GM18505 (cell line): Measurements from ENCODE around the gene SPRYD3.
A peak's percentile ranks its signal among the peaks of the same experiment; 100 is the strongest.
"Not testable (repeated sequence)": the region's sequence is repeated elsewhere in the genome, so short reads cannot be mapped to it uniquely, and the experiment has no call there.

Experiments
- ATAC-seq: cut with Tn5 transposase; IDR thresholded peaks from one replicate; pipeline ENCODE4 v1.9.1; 2021; ENCODE audit not compliant: unreplicated experiment
- POLR2A ChIP-seq: IDR thresholded peaks from 4 replicates; pipeline ENCODE4 v1.6.1; 2011; ENCODE audit warnings: borderline replicate concordance; ENCODE audit not compliant: insufficient read depth, insufficient read length; ENCODE audit errors: extremely low read depth

SPRYD3 gene, protein sequence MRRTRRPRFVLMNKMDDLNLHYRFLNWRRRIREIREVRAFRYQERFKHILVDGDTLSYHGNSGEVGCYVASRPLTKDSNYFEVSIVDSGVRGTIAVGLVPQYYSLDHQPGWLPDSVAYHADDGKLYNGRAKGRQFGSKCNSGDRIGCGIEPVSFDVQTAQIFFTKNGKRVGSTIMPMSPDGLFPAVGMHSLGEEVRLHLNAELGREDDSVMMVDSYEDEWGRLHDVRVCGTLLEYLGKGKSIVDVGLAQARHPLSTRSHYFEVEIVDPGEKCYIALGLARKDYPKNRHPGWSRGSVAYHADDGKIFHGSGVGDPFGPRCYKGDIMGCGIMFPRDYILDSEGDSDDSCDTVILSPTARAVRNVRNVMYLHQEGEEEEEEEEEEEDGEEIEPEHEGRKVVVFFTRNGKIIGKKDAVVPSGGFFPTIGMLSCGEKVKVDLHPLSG

DNA sequence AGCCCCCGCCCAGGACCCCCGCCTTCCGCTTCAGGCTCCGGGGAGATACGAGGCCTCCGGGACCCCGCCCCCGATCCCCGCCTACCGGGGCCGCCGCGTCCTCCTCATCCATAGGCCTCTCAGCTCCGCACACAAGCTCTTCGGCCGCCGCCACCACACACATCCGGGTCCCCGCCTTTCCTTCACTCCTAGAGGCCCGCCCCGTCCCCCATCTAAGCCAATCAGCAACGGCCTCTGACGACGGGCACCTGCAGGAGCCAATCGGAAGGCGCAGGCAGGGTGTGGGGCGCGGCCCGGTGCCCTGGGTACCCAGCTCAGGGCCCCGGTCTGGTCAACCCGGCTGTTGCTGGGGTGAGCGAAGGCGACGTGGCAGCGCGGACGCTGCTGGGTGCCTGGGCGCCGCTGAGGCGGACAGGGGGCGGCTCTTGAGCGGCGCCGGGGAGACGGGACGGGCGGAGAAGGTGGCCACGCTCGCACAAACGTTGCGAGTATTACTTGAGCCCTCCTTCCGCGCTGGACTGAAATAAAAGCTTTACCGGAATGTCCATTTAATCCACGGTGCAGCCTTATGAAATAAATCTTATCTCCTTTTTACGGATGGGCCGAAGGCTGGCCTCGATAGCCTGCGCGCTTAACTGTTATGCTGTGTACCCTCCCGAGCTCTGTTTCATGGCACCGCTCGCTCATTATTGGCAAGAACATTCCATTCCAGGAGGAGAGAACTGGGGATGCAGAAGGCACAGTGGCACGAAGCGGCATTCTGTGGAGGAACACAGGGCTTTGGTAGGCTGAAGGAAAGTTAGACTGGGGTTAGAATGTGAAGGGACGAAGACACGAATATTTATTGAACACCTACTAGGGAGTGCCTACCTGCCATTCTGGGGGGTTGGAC is at the start of gene SPRYD3:
SPRYD3 (minus strand) TSS at position 165 of the 892 bp plus-strand sequence; CDS start at position 108, 57 bp downstream.
- peak; percentile 97 for TF ChIP-seq POLR2A
- ATAC-seq: peak; percentile 96

DNA sequence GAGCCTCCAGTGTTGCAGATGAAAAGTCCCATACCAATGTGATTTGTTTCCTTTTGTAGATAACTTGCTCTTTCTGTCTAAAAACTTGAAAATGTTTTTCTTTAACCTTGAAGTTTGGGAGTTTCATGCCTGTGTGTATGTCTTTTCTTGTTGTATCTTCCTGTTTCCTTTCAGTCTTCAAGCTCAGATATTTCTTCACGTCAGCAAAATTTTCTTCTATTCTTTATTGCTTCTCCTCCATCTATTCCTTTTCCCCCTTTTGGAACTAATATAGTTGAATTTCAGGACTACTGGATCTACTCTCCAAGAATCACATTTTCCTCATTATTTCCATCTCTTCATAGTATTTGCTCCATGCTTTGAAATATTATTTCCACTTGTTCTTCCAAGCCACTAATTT is 48.0 kb upstream of the SPRYD3 start:
- no peak for ATAC-seq
- no peak for TF ChIP-seq POLR2A

DNA sequence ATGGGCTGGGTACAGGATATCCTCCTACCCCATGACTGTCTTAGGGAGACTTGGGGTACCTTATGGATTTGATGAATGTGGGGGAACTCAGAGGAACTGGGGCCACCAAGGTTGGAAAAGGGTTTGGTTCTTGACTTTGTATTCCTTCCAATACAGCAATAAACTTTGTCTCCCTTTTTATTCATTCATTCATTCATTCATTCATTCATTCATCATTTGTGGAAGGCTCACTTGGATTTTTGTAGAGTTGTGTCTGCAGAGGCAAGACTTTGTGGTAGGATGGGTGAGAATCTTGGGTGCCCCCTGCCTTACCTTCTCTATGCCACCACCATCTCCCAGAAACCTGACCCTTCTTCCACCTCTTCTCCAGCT is 45.1 kb upstream of the SPRYD3 start:
- TF ChIP-seq POLR2A: no peak
- no peak for ATAC-seq

DNA sequence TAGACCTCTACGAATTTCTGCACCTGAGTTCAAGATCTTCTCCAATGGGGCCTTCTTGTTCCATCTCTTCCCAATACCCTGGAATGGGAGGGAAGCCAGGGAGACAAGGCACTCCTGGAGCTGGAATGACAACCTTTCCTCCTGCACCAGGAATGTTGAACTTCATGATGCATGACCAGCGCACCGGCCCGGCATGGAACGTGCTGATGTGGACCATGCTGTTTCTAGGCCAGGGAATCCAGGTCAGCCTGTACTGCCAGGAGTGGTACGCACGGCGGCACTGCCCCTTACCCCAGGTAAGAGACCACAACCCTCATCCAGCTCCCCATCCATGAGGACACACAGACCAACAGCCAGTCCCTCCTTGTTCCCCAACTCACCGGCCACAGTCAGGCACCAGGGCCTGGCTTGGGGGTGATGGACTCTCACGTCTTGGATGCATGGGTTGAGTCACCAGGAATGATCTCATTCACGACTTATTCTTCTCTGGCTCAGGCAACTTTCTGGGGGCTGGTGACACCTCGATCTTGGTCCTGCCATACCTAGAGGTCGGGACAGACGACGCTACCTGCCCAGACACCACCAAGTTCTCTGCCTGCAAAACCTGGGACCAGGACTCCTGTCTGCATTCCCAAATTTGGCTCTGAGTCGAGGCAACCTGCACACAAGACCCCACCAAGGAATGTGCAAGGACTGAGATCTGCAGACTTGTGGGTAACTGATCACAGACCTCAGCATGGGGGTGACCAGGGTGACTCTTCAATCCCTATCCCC is 44.6 kb upstream of the SPRYD3 start:
- ATAC-seq: no peak
- TF ChIP-seq POLR2A: no peak

DNA sequence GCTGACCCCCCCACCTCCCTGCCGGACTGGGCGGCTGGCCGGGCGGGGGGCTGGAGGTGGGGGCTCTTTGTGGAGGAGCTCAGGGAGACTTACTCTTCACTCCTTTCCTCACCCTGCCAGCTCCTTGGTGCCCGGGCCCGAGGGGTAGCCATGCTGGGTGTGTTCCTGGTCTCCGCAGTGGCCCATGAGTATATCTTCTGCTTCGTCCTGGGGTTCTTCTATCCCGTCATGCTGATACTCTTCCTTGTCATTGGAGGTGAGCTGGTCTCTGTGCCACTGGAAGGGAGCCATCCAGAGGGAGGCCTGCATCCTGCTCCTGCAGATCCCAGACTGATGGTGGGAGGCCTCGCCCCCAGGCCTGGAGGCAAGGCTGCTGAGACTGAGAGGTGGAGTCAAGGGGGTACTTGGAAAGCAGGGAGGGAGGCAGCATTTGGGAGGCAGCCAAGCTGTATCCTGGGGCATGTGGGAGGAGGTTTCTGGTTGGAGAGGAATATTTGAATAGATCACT is 43.8 kb upstream of the SPRYD3 start:
- no peak for TF ChIP-seq POLR2A
- ATAC-seq: no peak

DNA sequence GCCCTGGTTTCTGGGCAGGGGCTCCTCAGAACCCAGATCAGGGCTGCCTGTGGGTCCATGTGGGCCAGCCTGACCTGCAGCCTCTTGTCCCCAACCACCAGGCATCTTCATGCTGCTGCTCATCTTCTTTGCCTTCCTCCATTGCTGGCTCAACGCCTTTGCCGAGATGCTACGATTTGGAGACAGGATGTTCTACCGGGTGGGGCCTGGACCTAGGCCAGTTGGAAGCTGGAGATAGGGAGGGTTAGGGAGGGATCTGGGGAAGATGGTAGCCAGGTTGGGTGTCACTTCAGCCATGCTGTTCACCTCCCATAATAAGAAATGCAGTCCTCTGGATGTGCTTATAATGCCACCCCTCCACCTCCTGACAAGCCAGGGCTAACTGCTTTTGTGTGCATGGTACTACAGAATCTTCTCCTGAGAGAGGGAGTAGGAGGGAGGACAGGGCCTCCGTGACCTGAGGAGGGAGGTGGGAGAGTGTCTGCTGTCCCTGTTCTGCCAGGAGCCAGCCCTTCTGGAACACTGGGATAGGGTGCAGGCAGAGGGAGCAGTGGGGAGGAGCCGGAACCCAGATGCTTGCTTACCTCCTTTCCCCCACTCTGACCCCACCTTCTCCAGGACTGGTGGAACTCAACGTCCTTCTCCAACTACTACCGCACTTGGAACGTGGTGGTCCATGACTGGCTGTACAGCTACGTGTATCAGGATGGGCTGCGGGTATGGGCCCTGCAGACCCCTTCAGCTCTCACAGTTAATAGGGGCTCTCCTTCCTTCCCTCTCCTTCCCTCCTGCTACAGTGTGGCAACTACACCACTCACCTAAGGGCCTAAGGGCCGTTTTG is 41.7 kb upstream of the SPRYD3 start:
- no peak for TF ChIP-seq POLR2A
- no peak for ATAC-seq

DNA sequence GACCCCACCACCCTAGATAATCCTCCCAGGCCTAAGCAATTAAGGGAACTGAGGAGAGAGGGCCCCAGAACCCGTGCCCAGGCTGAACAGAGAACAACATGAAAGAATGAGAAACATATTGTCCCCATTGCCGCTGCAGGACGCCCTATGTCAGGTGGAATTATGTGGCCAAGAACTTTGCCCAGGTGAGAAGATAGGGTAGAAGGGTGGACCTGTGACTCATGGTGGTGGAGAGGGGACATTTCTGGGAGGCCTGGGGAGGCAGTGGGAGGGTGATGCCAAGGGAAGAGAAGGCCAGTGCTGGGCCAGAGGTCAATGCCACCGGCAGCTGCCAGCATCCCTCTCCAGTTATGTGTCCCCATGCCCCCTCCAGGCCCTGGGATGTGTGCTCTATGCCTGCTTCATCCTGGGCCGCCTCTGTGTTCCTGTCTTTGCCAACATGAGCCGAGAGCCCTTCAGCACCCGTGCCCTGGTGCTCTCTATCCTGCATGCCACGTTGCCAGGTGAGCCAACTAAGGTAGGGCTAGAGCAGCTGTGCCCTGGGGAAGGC is 39.6 kb upstream of the SPRYD3 start:
- no peak for TF ChIP-seq POLR2A
- no peak for ATAC-seq

DNA sequence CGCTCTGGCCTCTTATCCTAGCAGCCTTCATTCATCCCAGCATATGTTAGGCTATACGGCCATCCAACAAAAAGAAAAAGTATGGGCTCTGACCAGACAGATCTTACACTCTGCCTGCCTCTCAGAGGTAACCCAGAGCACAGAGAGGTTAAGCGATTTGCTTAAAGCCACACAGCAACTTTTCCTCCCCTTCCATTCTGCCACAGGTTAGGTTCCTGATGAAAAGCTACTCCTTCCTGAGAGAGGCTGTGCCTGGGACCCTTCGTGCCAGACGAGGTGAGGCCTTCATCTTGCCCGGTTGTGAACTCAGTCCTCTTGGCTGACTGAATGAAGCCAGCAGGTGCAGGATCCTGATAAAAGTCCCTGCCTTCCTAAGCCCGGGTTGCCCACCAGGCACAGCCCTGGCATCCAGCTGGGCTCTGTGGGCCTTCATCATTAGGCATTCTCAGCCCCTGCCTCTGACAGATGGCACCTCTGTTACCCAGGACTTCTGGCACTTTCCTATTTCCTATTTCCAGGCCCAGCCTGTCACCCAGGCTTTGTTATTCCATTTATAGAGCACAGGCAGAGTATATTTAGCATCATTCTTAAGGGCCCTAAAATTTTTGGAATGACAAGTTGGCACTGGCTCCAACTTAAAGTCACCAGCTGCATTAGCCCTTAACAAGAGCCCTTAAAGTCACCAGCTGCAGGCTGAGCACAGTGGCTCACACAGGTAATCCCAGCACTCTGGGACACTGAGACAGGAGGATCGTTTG is 36.9 kb upstream of the SPRYD3 start:
- no peak for ATAC-seq
- TF ChIP-seq POLR2A: no peak

DNA sequence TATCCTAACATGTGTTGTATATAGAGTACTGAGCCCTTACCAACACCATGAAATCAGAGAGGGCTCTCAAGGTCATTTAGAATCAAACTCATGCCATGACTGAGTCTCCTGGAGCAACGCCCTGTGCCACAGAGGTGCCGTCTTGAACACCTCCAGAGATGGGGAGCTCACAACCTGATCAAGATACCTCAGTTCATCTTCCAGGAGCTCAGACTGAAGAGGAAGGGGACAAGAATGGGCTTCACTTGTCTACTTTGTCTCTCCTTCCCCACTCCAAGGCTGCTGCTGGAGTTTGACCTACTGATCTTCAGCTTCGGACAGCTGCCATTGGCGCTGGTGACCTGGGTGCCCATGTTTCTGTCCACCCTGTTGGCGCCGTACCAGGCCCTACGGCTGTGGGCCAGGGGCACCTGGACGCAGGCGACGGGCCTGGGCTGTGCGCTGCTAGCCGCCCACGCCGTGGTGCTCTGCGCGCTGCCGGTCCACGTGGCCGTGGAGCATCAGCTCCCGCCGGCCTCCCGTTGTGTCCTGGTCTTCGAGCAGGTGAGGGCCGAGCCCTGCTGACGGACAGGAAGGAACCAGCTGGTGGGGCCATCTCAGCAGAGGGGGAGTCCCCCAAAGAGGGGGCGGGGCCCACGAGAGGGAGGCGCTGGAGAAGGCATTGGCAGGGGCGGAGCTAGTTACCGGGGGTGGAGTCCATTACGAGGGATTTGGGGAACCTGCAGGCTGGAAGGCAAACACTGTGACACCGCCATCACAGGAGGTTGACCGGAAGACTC is 36.1 kb upstream of the SPRYD3 start:
- no peak for TF ChIP-seq POLR2A
- no peak for ATAC-seq

DNA sequence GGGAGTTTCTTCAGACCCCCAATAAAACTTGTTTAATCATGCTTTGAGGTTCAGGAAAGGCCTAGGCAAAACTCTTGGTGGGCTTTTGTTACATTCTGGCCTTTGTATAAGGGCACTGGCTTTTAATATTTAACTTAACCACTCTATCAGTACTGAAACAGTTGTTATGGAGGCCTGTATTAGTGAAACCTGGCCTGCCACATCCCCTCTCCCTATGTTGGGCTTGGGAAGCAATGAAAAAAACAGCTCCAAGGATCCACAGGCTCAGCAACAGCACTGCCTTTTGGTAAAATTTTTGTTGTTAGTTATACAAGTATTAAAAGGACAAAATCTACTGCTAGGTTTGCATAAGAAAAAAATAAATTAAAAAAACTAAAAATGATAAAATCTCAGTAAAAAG is 34.8 kb upstream of the SPRYD3 start:
- TF ChIP-seq POLR2A: no peak
- ATAC-seq: no peak

DNA sequence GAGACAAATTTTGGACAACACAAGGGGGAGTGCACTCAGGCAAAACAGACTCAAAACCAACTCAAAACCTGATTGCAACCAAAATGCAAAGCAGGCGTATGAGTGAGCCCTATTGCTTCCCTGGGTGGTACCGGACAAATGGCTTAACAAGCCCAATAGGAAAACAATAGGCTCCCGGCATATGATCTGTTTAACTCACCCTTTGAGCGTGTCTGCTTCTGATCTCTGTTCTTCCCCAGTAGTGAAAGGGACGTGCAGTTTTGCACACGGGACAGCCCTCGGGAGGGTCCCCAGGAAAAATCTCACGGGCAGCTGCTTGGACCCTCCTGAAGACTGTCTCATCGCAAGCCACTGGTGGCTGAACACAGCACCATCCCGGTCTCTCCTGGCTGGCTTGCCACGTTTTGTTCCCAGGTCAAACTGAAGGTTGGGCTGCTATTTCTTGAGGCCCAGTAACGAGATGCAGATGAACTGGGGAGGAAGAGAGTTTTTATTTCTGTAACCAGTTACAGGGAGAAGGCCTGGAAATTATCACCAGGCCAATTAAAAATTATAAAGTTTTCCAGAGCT is 34.0 kb upstream of the SPRYD3 start:
- TF ChIP-seq POLR2A: no peak
- no peak for ATAC-seq

DNA sequence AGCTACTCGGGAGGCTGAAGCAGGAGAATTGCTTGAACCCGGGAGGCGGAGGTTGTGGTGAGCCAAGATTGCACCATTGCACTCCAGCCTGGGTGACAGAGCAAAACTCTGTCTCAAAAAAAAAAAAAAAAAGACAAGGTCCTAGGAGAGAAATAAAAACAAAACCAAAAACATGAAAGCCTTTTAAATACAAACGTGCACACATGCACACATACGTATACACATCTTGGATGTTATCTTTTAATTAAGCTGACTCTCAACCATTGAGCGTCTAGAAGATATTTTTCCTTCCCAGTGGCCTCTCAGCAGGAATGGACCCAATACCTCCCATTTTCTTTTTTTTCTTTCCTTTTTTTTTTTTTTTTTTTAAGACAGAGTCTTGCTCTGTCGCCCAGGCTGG is 33.2 kb upstream of the SPRYD3 start:
- ATAC-seq: not testable (repeated sequence)
